ENCODE results near the gene GARS1.

The GARS1 gene

GRCh38 chr7:30652132-30652531 is 57.5 kb downstream of the GARS1 start:
- TF ChIP-seq CTCF (IDR thresholded peaks at IDR 0.05), result no peak
- no peaks in the 10 kb centered on the region for H3K4me1 ChIP-seq
- H3K79me2 ChIP-seq, result peaks cover 37% of the 10 kb centered on the region
- H3K9ac ChIP-seq, result no peak overlapping the region
- no peak overlapping the region for H3K27ac ChIP-seq
- no peaks in the 10 kb centered on the region for H3K36me3 ChIP-seq (ENCODE audit: control insufficient read depth, insufficient read depth, low read length)
- no peak overlapping the region for H3K4me2 ChIP-seq (ENCODE audit: low read length)
- H2AFZ ChIP-seq, result no peak overlapping the region
- H3K27me3 ChIP-seq (ENCODE audit: control insufficient read depth, insufficient read depth, low read length), result no peaks in the 10 kb centered on the region
- H3K9me3 ChIP-seq (ENCODE audit: control insufficient read depth, low read length), result no peaks in the 10 kb centered on the region
- no peak overlapping the region for H3K4me3 ChIP-seq (ENCODE audit: low read depth, low read length)

- H3K4me1 ChIP-seq, result no peaks in the 10 kb centered on the region
- no peak overlapping the region for H3K4me3 ChIP-seq (ENCODE audit: low read depth, low read length)
- H3K36me3 ChIP-seq (ENCODE audit: control insufficient read depth, insufficient read depth, low read length), result no peaks in the 10 kb centered on the region
- no peaks in the 10 kb centered on the region for H3K9me3 ChIP-seq (ENCODE audit: control insufficient read depth, low read length)
- no peak overlapping the region for H3K27ac ChIP-seq
- TF ChIP-seq CTCF (IDR thresholded peaks at IDR 0.05), result no peak
- no peak overlapping the region for H3K9ac ChIP-seq
- peaks cover 30% of the 10 kb centered on the region for H3K79me2 ChIP-seq
- no peak overlapping the region for H2AFZ ChIP-seq
- H3K27me3 ChIP-seq (ENCODE audit: control insufficient read depth, insufficient read depth, low read length), result no peaks in the 10 kb centered on the region
- H3K4me2 ChIP-seq (ENCODE audit: low read length), result no peak overlapping the region
Observed at GRCh38 chr7:30652698-30653641, 58.3 kb downstream of the GARS1 start.

- Histone ChIP-seq H3K4me2 (ENCODE audit: low read length) (no peak overlapping the region), H3K36me3 (ENCODE audit: control insufficient read depth, insufficient read depth, low read length) (no peaks in the 10 kb centered on the region), H3K79me2 (peaks cover 15% of the 10 kb centered on the region), H3K4me1 (no peaks in the 10 kb centered on the region), H3K9me3 (ENCODE audit: control insufficient read depth, low read length) (no peaks in the 10 kb centered on the region), H3K27me3 (ENCODE audit: control insufficient read depth, insufficient read depth, low read length) (no peaks in the 10 kb centered on the region), H3K27ac (no peak overlapping the region), H3K4me3 (ENCODE audit: low read depth, low read length) (no peak overlapping the region), H2AFZ (no peak overlapping the region), H3K9ac (no peak overlapping the region)
- TF ChIP-seq CTCF (IDR thresholded peaks at IDR 0.05), result no peak
Observed at GRCh38 chr7:30654296-30655090, 59.8 kb downstream of the GARS1 start.

GRCh38 chr7:30655096-30655970 is 60.7 kb downstream of the GARS1 start:
- H3K4me1 ChIP-seq, result no peaks in the 10 kb centered on the region
- H3K79me2 ChIP-seq, result peaks cover 7% of the 10 kb centered on the region
- H3K4me2 ChIP-seq (ENCODE audit: low read length), result no peak overlapping the region
- H3K27ac ChIP-seq, result no peak overlapping the region
- H3K4me3 ChIP-seq (ENCODE audit: low read depth, low read length), result no peak overlapping the region
- H3K36me3 ChIP-seq (ENCODE audit: control insufficient read depth, insufficient read depth, low read length), result no peaks in the 10 kb centered on the region
- no peaks in the 10 kb centered on the region for H3K9me3 ChIP-seq (ENCODE audit: control insufficient read depth, low read length)
- no peaks in the 10 kb centered on the region for H3K27me3 ChIP-seq (ENCODE audit: control insufficient read depth, insufficient read depth, low read length)
- no peak overlapping the region for H3K9ac ChIP-seq
- H2AFZ ChIP-seq, result no peak overlapping the region
- no peak for TF ChIP-seq CTCF (IDR thresholded peaks at IDR 0.05)
